ENCODE measurements around the gene TMEM236.

GRCh38 chr10:17703706-17704105 is 48.3 kb upstream of the TMEM236 start:
- TF ChIP-seq, protein P1, sequence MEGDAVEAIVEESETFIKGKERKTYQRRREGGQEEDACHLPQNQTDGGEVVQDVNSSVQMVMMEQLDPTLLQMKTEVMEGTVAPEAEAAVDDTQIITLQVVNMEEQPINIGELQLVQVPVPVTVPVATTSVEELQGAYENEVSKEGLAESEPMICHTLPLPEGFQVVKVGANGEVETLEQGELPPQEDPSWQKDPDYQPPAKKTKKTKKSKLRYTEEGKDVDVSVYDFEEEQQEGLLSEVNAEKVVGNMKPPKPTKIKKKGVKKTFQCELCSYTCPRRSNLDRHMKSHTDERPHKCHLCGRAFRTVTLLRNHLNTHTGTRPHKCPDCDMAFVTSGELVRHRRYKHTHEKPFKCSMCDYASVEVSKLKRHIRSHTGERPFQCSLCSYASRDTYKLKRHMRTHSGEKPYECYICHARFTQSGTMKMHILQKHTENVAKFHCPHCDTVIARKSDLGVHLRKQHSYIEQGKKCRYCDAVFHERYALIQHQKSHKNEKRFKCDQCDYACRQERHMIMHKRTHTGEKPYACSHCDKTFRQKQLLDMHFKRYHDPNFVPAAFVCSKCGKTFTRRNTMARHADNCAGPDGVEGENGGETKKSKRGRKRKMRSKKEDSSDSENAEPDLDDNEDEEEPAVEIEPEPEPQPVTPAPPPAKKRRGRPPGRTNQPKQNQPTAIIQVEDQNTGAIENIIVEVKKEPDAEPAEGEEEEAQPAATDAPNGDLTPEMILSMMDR (IDR thresholded peaks at IDR 0.05) = no peak
- TF ChIP-seq POLR2A (IDR thresholded peaks at IDR 0.05) = no peak

All from lower leg skin (tissue), 3 donors.